HG02870 (cell line): ENCODE data around the gene TFEB.

Experiments
- ATAC-seq: cut with Tn5 transposase; IDR thresholded peaks from one replicate; pipeline ENCODE4 v1.9.1; 2021; ENCODE audit warnings: mild to moderate bottlenecking, moderate library complexity; ENCODE audit not compliant: unreplicated experiment

TFEB gene

GRCh38 chr6:41724228-41724580, 11.2 kb downstream of the TFEB start:
- ATAC-seq: no peak

- peak; percentile 53 for ATAC-seq
Observed at GRCh38 chr6:41723530-41724227, 11.7 kb downstream of the TFEB start.

- ATAC-seq: peak; percentile 4
Observed at GRCh38 chr6:41722969-41723529, 12.4 kb downstream of the TFEB start.

- ATAC-seq: no peak
Observed at GRCh38 chr6:41721414-41721813, 14.0 kb downstream of the TFEB start.

- no peak for ATAC-seq
Observed at GRCh38 chr6:41720783-41721182, 14.6 kb downstream of the TFEB start.

- no peak for ATAC-seq
Observed at GRCh38 chr6:41720262-41720620, 15.2 kb downstream of the TFEB start.

- no peak for ATAC-seq
Observed at GRCh38 chr6:41719436-41720261, 15.8 kb downstream of the TFEB start.

GRCh38 chr6:41718828-41719227, 16.6 kb downstream of the TFEB start:
- no peak for ATAC-seq

- no peak for ATAC-seq
Observed at GRCh38 chr6:41717392-41717736, 18.0 kb downstream of the TFEB start.

GRCh38 chr6:41716516-41717391, 18.7 kb downstream of the TFEB start:
- no peak for ATAC-seq

GRCh38 chr6:41715795-41716515, 19.5 kb downstream of the TFEB start:
- no peak for ATAC-seq

- ATAC-seq: no peak
Observed at GRCh38 chr6:41714556-41715273, 20.7 kb downstream of the TFEB start.

GRCh38 chr6:41713650-41714291, 21.6 kb downstream of the TFEB start:
- ATAC-seq: peak; percentile 36

- peak; percentile 2 for ATAC-seq
Observed at GRCh38 chr6:41713159-41713649, 22.2 kb downstream of the TFEB start.

- ATAC-seq: no peak
Observed at GRCh38 chr6:41712651-41713103, 22.7 kb downstream of the TFEB start.

GRCh38 chr6:41711323-41712038, 23.9 kb downstream of the TFEB start:
- ATAC-seq: no peak

GRCh38 chr6:41709375-41709774, 26.0 kb downstream of the TFEB start:
- ATAC-seq: no peak

GRCh38 chr6:41708856-41709255, 26.6 kb downstream of the TFEB start:
- no peak for ATAC-seq
